Activated T-helper 1 cell treated with anti-CD3 and anti-CD28 coated beads, Interleukin-2, amount 50 U/mL, for 16 hours (primary cell): ENCODE data around the gene PMFBP1.

Experiments used
- DNase-seq, 2 donors: peaks; one replicate each; pipeline ENCODE4 v3.0.0-alpha.2; 2020; ENCODE audit warnings: low read depth in 1 of 2, low spot score in 1 of 2

PMFBP1 gene

GRCh38 chr16:72131036-72131435 is 40.9 kb downstream of the PMFBP1 start:
- no peak for DNase-seq

GRCh38 chr16:72129976-72130656 is 41.8 kb downstream of the PMFBP1 start:
- DNase-seq: no peak

- no peak for DNase-seq
Measured at GRCh38 chr16:72128701-72129100, 43.3 kb downstream of the PMFBP1 start.

- DNase-seq: no peak
Measured at GRCh38 chr16:72126429-72126765, 45.6 kb downstream of the PMFBP1 start.

GRCh38 chr16:72125635-72126428 is 46.1 kb downstream of the PMFBP1 start:
- no peak for DNase-seq

DNA sequence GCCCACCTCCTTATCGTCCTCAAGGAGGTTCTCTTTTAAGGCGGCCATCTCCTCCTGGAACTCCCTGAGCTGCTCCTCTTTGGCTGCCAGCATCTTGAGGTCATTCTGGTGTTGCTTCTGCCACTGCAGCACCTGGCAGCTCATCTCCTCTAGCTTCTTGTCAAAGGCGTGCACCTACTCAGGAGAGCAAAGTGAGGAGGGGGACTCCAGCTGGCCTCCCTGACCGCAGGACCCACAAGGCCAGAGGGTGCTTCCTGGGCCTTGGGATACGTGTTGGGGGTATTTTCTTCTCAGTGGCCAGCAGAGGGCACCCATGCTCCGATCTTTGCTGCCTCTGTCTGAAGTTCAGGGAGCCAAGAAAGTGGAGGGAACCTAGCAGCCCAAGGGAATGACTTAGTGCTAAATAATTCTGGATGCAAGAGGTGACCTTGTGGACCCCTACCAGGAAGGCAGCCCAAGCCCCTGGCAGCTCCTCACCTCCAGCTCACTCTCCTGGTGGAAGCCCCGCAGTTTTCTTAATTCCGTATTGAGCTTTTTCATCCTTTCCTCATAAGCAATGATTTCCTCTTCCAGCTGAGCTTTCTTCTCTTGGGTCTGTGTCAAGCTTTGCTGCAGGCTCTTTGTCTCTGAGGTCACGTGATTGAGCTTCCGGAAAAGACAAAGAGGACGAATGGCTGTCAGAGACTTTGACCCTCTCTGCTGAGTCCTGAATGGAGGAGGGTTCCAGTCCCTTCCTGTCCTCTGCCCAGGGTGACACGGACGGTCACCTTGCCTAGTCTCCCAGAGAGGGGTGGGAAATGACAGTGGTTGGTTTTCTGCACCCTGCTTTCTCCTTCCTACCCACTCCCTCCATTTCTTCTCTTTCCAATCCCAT is 47.0 kb downstream of the PMFBP1 start:
- DNase-seq: peak; percentile 24 to 26

GRCh38 chr16:72124148-72124547 is 47.8 kb downstream of the PMFBP1 start:
- DNase-seq: no peak

GRCh38 chr16:72123426-72123825 is 48.5 kb downstream of the PMFBP1 start:
- DNase-seq: no peak

DNA sequence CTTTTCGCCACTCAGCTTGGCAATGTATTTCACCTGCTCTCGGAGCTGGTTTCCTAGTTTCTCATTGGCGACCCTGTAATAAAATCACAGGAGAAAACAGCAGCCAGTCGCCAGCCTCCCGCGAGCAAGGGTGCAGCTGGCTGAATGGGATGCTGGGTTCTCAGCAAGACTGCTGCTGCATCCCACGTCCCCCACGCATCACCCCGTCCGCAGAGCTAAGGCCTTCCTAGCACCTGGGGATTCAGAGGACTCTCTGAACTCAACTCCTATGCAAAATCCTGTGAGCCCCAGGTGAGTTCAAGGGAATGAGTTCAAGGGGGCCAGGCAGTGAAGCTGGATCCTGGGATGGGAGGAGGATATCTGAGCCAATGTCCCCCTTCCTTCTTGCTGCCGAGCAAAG is 49.0 kb downstream of the PMFBP1 start:
- no peak for DNase-seq

DNA sequence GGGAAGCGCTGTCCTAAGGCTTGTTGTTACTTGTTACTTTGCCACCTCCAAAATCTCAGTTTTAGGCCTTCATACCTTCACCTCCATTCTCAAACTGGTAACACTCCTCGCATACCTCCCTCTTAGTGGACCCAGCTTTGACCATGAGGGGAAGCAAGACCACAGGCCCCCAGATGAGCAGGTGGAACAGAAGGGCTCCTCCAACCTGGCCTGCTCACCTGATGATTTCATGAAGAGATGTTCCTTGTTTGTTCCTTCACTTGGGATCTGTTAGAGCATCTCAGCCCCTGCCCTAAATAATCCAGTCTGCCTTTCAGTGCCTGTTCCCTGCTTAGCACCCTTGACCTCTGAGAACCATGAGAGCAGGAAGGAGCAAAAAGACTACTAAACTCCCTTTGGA is 49.6 kb downstream of the PMFBP1 start:
- no peak for DNase-seq

GRCh38 chr16:72120026-72120425 is 51.9 kb downstream of the PMFBP1 start:
- no peak for DNase-seq

GRCh38 chr16:72113616-72113945 is 58.4 kb downstream of the PMFBP1 start:
- no peak for DNase-seq

GRCh38 chr16:72112906-72113615 is 58.9 kb downstream of the PMFBP1 start:
- no peak for DNase-seq

GRCh38 chr16:72112452-72112792 is 59.5 kb downstream of the PMFBP1 start:
- DNase-seq: no peak

DNA sequence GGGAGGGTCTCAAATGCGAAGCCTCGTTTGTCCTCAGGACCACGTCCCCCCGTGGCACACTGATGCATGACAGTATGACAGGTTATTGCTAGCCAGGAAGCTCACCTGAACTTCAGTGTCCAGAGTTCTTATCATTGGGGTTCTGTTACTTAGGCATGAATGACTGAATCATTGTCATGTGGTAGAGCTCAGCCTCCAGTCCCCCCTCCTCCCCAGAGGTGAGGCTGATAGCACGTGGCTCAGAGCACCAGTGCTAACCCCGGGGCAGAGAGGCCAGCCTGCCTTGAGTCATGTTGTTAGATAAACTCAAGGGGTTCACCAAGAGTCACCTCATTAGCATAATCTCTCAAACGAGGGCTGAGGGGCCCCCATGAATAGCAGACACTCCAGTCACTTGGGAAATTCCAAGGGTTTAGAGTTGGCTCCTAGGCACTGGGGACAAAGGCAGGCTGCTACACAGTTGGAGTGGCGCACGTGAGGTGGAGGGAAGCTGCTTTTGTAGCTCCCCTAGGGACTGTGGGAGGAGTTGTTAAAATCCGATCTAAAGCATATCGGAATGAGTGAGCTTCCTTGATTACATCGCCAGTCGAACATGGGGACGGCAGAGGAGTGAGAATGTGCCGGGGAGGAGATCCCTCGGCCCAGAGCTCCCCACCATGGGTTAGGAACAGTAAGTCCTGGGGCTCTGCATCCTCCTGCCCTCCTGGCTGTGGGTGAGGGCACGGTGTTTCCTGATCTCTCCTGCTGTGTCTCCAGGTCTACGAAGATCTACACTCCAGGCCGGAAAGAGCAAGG is 60.1 kb downstream of the PMFBP1 start:
- DNase-seq: no peak

DNA sequence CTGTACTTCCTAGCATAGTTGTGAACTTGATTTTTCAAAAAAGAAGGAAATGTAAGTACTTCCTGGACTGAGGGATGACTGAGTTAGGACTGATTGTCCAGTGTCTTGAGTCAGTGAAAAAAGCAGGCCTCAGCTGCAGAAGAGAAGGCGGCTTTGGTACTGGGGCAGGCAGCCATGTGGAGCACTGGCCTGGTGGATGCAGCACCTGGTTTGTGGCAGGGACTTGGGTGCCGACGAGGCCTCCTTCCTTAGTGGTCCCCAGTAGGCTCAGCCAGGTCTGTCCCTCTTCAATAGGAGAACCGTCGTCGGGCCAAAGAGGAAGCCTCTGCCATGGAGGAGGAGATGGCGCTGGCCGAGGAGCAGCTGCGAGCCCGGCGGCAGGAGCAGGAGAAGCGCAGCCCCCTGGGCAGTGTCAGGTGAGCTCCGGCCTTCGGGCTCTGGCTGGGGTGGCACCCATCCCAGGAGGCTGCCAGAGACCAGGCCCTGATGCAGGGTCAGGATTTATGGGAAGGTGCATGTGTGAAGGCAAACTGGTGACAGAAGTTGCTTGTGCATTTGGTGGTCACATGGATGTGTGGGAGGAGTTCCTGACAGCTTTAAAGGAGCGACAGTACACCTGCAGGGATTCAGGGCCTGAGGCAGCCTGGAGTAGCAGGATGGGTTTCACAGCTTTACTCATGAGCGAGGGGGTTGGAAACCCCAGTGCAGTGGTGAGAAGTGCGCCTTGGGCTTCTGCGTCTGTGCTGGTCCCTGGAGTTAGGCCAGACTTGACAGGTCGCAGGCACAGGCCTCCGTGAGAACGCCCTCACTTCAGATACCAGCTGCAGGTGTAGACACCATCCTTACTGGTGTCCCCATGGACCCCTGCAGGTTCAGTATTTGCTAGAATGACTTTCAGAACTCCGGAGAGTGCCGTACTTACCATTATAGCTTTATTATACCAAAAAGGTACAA is 61.0 kb downstream of the PMFBP1 start:
- no peak for DNase-seq

GRCh38 chr16:72109966-72110530 is 61.9 kb downstream of the PMFBP1 start:
- DNase-seq: no peak

GRCh38 chr16:72109300-72109699 is 62.7 kb downstream of the PMFBP1 start:
- DNase-seq: no peak
